ENCODE data around the gene TRIM9. TPM values are rescaled to one million over a fixed set of nuclear protein-coding genes. Genes with fewer than 3 reads are reported as not detected.

Gene TRIM9
- total RNA-seq, 2 experiments from 2014 or later, result 0.19 to 0.45 TPM

- POLR2A ChIA-PET, result no interaction called here
- Histone ChIP-seq H3K36me3 (ENCODE audit: insufficient read depth, low read length) (no peaks in the 10 kb centered on the region), H3K4me3 (ENCODE audit: low read length) (no peak overlapping the region), H3K4me1 (ENCODE audit: insufficient read depth, low read length) (no peaks in the 10 kb centered on the region), H3K9me3 (ENCODE audit: control insufficient read depth in 1 of 2, insufficient read depth in 1 of 2, low read length in 2 of 2) (no peaks in the 10 kb centered on the region), H3K27me3 (ENCODE audit: control insufficient read depth in 1 of 2, insufficient read depth in 2 of 2, low read length in 2 of 2) (no peaks in the 10 kb centered on the region), H3K27ac (ENCODE audit: low read depth in 1 of 2, low read length in 2 of 2) (no peak overlapping the region)
- Mint-ChIP-seq H3K4me3 (no peak overlapping the region), H3K4me1 (ENCODE audit: low read depth) (no peaks in the 10 kb centered on the region), H3K9me3 (no peaks in the 10 kb centered on the region), H3K27me3 (no peaks in the 10 kb centered on the region), H3K27ac (no peak overlapping the region), H3K36me3 (ENCODE audit: low read depth) (no peaks in the 10 kb centered on the region)
- CTCF ChIA-PET, result no interaction called here
- ATAC-seq (ENCODE audit: poor library complexity) (no peak), DNase-seq (peak in 1 of 14 experiments; percentile 2)
- no peak for TF ChIP-seq CTCF (IDR thresholded peaks at IDR 0.05)
- intact Hi-C loops (cut with DNase I, micrococcal nuclease), result no loop called here
Observed at GRCh38 chr14:51087031-51087441, 7.9 kb downstream of the TRIM9 start.

GRCh38 chr14:51086044-51086443 lies 8.9 kb downstream of the TRIM9 start:
- DNase-seq (no peak), ATAC-seq (ENCODE audit: poor library complexity) (no peak)
- H3K27me3 Mint-ChIP-seq, result no peaks in the 10 kb centered on the region
- H3K27ac Mint-ChIP-seq, result no peak overlapping the region
- Histone ChIP-seq H3K27ac (ENCODE audit: low read depth in 1 of 2, low read length in 2 of 2) (no peak overlapping the region), H3K36me3 (ENCODE audit: insufficient read depth, low read length) (no peaks in the 10 kb centered on the region), H3K4me3 (ENCODE audit: low read length) (no peak overlapping the region), H3K27me3 (ENCODE audit: control insufficient read depth in 1 of 2, insufficient read depth in 2 of 2, low read length in 2 of 2) (no peaks in the 10 kb centered on the region), H3K4me1 (ENCODE audit: insufficient read depth, low read length) (no peaks in the 10 kb centered on the region), H3K9me3 (ENCODE audit: control insufficient read depth in 1 of 2, insufficient read depth in 1 of 2, low read length in 2 of 2) (no peaks in the 10 kb centered on the region)
- TF ChIP-seq CTCF (IDR thresholded peaks at IDR 0.05), result no peak
- no peak overlapping the region for H3K4me3 Mint-ChIP-seq
- POLR2A ChIA-PET, result no interaction called here
- intact Hi-C loops (cut with DNase I, micrococcal nuclease), result no loop called here
- CTCF ChIA-PET, result no interaction called here
- H3K36me3 Mint-ChIP-seq (ENCODE audit: low read depth), result no peaks in the 10 kb centered on the region
- H3K9me3 Mint-ChIP-seq, result no peaks in the 10 kb centered on the region
- no peaks in the 10 kb centered on the region for H3K4me1 Mint-ChIP-seq (ENCODE audit: low read depth)

- H3K27me3 ChIP-seq (ENCODE audit: control insufficient read depth in 1 of 2, insufficient read depth in 2 of 2, low read length in 2 of 2), result no peaks in the 10 kb centered on the region
- no peaks in the 10 kb centered on the region for H3K4me1 ChIP-seq (ENCODE audit: insufficient read depth, low read length)
- Mint-ChIP-seq H3K4me3 (no peak overlapping the region), H3K9me3 (no peaks in the 10 kb centered on the region), H3K4me1 (ENCODE audit: low read depth) (no peaks in the 10 kb centered on the region), H3K27ac (no peak overlapping the region), H3K27me3 (no peaks in the 10 kb centered on the region), H3K36me3 (ENCODE audit: low read depth) (no peaks in the 10 kb centered on the region)
- no peaks in the 10 kb centered on the region for H3K9me3 ChIP-seq (ENCODE audit: control insufficient read depth in 1 of 2, insufficient read depth in 1 of 2, low read length in 2 of 2)
- H3K4me3 ChIP-seq (ENCODE audit: low read length), result no peak overlapping the region
- TF ChIP-seq CTCF (IDR thresholded peaks at IDR 0.05), result no peak
- H3K27ac ChIP-seq (ENCODE audit: low read depth in 1 of 2, low read length in 2 of 2), result no peak overlapping the region
- ChIA-PET CTCF (no interaction called here), POLR2A (interaction anchor here (1.2 kb wide), 1 partner anchor 10 kb away, joined by 4 read pairs; the partner anchor contains the start of gene TRIM9)
- intact Hi-C loops (cut with DNase I, micrococcal nuclease), result no loop called here
- no peaks in the 10 kb centered on the region for H3K36me3 ChIP-seq (ENCODE audit: insufficient read depth, low read length)
- ATAC-seq (ENCODE audit: poor library complexity), result no peak
- no peak for DNase-seq
Observed at GRCh38 chr14:51084962-51085361, 9.9 kb downstream of the TRIM9 start.

Measured in CD4-positive, alpha-beta T cell (primary cell).